ENCODE measurements around the gene ERVFRD-1.

GRCh38 chr6:11160199-11160598 lies 48.7 kb upstream of the ERVFRD-1 start:
- TF ChIP-seq CTCF (IDR thresholded peaks at IDR 0.05; ENCODE audit: low read length) (no peak), EZH2 (IDR thresholded peaks at IDR 0.05; ENCODE audit: borderline replicate concordance, low read length) (no peak)

All from OCI-LY1 (cell line).